CD4-positive, alpha-beta T cell treated with Interleukin-1 beta for 1 hour (primary cell): ENCODE results near the gene NHEJ1.
A peak's percentile ranks its signal among the peaks of the same experiment; 100 is the strongest.

Experiments
- DNase-seq, 2 donors: peaks; one replicate each; pipeline ENCODE4 v3.0.0-alpha.2; 2020 to 2022

NHEJ1 gene

GRCh38 chr2:219165058-219165911, 4.7 kb upstream of the NHEJ1 start:
- no peak for DNase-seq

DNA sequence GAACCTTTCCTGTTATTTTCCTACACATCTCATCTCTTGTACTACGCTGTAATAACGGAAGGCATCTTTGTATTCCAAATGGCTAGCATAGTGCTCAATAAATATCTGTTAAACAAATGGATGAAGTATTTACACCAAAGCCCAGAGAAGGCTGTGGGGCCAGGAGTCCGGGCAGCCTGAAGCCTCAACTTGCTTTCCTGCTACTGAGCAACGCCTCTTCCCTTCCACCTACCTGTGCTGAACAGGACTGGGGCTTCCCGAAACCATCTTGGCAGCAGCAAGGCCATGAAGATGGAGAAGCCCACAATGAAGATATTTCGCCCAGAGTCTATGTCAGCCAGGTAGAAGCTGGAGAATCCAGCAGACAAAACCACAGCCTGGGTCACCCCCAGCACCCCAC, 2.5 kb upstream of the NHEJ1 start:
- DNase-seq = no peak

- no peak for DNase-seq
These were observed 482 bp upstream of the NHEJ1 start for GRCh38 chr2:219161097-219161496.

DNA sequence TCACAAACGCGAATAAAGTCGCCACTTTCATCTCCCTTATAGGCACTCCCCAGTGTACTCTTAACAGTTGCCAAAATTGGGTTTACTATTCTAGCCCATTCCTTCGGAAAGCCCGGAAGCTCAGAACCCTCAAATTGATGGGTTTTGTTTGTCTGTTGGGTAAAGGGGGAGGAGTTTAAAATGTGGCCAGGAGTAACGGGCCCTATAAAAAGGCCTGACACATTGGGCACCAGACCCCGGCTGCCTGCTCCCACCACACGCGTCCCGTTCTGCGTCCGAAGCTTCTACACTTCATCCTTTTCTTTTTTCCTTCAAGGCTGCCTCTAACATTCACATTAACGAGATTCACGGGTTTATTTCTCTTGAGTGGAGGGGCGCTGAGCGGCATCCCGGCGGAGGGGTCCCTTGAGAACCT, 837 bp downstream of the NHEJ1 start:
- no peak for DNase-seq

GRCh38 chr2:219158586-219158985, 2.0 kb downstream of the NHEJ1 start:
- no peak for DNase-seq

DNA sequence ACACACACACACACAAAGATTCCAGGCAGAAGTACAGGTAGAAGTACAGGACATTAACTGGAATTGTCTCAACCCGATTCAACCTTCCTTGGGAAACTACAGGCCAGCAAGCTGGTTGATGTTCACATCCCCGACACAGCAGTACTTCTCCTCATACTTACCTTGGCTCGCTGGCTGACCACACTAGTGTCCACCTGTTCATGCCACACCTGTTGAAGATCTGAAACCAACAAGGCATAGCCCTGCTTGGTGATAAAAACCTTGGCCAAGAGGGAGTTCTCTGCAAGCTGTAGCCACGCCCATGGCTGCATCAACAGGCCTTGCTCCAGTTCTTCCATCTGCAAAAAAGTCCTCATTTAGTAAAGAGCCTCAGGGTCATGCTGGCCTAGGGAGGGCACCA, 2.6 kb downstream of the NHEJ1 start:
- DNase-seq = no peak

- DNase-seq = no peak
These were observed 3.2 kb downstream of the NHEJ1 start for GRCh38 chr2:219157396-219157795.

- DNase-seq = peak; percentile 17 to 73
These were observed 5.5 kb downstream of the NHEJ1 start for GRCh38 chr2:219155054-219155644.

DNA sequence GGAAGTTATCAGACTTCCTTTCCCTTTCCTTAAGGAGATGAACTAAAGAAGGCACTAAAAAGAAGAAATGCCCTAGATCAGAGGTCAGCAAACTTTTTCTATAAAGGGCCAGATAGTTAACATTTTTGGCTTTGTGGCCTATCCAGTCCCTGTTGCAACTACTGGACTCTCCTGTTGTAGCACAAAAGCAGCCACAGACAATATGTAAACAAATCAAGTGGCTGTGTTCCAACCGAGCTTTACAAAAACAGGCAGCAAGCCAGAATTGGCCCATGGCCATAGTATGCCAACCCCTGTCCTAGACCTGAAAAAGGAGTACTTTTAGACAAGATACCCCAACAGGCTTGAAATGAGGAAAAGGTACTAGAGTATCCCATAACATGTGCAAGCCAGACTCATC, 10.9 kb downstream of the NHEJ1 start:
- DNase-seq = no peak

DNA sequence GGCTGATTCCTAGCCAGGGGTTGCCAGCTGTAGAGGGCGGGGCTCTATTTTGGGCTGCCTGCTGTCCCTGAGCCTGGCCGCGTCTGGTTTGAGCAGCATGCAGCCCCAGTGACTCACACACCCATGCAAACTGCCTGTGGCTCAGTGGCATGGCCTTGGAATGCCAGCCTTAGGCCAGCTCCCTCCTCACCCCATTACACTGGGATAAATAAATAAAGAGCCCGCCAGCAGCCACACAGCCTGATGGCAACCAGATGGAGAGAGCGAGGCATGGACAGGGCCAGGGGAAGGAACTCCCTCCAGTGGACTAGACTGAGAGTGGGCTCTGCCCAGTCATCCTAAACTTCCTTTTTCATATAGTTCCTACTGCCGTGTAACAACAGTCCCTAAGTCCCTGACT, 18.3 kb downstream of the NHEJ1 start:
- DNase-seq = no peak

GRCh38 chr2:219140722-219141121, 19.9 kb downstream of the NHEJ1 start:
- DNase-seq = no peak

DNA sequence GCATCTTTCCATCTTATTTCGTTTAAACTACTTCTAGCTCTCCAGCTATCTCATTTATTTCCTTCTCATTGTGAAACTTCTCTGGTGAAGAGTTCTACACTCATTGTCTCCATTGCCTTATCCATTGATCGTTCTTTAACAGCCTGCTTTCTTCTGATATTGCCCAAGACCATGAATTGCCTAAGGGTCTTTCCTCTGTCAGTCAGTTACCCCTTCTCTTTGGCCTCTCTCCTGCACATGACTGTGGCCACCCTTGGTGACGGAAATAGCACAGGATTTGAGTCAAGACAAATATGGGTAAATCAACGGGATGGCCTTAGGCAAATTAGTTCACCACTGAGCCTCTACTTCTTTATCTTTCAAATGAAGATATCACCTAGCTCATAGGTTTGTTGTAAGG, 26.6 kb downstream of the NHEJ1 start:
- no peak for DNase-seq

DNA sequence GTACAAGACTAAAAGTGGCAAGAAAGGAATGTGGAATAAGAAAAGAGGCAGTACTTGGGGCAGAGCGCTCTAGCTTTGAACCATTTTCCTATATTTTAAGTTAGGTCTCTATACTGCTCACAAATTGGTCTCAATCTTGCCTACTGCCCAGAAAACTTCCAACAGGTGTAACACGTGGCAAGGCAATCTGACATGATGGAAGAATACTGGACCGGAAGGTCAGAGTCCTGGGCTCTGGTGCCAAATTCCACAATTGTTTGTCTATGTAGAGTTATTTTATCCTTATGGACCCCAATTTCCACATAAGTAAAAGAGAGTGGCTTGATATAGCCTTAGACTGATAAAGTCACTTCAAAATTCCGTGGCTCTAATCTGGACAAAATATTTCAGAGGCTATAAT, 28.9 kb downstream of the NHEJ1 start:
- no peak for DNase-seq

GRCh38 chr2:219131327-219131726, 29.3 kb downstream of the NHEJ1 start:
- DNase-seq = no peak

GRCh38 chr2:219129589-219129988, 31.0 kb downstream of the NHEJ1 start:
- no peak for DNase-seq

DNA sequence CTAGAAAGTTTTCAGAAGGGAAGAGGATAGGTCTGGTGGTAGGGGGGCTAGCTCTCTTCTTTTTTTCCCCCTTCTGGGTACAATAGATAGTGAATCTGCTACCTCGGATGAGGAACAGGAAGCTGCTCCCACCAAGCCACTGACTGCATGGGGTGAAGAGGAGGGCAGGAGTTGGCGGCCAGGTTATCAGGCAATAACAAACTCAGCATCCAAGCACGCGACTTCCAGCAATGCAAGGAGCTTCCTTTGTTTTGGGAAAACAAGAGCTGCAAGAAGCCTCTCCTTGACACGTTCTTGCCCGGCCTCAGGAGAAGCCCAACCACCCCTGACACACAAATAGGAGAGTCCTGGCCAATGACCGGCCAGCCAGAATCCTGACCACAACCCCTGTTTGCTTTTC, 32.2 kb downstream of the NHEJ1 start:
- no peak for DNase-seq

DNA sequence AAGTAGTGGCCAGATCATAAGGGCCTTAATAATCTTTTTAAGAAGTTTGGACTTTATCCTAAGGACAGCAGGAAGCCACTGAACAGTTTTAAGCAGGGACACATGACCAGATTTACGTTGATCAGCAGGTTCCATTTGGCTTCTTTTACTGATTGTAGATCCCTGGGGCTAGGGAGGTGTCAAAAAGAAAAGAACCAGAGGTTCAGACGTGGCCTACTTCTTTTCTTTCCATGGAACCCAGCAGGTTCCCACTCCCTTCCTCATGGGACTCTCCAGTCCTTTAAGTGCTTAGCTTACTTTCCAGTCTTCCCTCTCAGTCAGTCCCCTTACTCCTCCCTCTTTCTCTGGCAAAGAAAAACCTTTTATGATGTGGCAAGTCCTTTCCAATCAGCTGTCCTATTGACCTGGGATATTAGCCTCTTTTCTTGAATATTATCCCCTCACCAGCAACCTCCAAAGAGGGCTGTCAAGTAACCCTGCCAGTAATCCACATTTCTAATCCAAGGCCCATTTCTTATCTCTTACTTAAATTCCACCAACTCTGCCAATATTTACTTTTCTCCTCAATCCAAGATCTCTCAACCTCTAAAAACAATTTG, 33.5 kb downstream of the NHEJ1 start:
- no peak for DNase-seq

DNA sequence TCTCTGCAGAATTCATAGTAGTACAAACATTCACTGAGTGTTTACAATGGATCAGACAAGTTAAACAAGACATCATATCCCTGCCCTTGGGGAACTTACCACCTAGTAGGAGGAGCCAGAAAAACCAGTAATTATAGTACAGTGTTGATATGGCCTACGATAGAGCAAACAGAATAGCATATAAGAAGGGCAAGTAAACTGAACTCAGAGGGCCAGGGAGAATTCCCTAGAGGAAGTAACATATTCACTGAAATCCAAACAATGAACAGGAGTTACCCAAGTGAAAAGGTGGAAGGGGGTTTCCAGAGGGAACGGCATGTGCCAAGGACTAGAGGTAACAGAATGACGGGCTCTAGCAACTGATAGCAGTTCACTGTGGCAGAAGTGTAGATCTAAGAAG, 34.1 kb downstream of the NHEJ1 start:
- no peak for DNase-seq

DNA sequence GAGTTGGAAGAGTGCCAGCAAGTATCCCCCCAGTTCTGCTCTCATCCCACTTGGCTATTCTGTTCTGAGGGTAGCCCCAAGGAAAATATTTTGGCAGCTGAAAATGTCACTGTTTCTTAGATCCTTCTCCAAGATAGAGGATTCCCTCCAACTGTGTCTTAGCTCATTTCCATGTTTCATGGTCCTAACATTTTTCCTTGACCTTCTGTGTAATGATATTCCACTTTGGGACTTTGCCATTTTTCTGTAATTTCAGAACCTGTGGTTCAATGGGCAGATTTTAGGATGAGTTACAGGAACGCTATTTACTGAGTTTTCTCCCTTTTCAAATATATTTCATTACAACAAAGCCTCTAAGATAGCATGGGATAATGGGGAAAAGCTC, 34.7 kb downstream of the NHEJ1 start:
- DNase-seq = no peak

DNA sequence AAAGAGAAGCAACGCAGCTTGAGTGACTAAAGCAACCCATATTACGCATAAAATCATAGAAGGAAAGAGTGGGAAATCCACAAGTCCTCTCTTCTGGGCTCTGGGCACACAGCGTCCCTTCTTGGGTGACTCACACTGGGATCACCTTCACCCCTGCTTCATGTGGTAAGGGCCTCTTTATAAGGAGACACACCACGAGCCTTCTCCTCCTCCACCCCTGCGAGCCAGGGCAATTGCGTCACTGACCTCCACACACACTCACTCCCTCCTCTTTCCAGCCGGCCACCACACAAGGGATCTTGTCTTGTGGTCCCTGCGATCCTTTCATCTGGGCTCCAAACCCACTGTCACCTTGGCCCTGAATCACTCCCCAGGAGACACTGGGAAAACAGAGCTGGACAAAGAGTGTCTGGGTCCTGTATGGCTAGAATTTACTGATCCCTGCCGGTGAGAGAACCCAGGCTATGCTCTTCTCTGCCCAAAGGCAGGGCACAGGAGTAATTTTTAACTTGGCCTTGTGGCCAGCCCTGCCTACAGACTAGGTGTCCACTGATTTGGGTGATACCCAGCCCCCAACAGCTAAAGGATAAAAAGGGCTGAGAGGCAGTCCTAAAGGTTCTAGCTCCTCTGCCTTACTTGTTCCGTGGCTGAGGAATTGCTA, 35.3 kb downstream of the NHEJ1 start:
- no peak for DNase-seq

DNA sequence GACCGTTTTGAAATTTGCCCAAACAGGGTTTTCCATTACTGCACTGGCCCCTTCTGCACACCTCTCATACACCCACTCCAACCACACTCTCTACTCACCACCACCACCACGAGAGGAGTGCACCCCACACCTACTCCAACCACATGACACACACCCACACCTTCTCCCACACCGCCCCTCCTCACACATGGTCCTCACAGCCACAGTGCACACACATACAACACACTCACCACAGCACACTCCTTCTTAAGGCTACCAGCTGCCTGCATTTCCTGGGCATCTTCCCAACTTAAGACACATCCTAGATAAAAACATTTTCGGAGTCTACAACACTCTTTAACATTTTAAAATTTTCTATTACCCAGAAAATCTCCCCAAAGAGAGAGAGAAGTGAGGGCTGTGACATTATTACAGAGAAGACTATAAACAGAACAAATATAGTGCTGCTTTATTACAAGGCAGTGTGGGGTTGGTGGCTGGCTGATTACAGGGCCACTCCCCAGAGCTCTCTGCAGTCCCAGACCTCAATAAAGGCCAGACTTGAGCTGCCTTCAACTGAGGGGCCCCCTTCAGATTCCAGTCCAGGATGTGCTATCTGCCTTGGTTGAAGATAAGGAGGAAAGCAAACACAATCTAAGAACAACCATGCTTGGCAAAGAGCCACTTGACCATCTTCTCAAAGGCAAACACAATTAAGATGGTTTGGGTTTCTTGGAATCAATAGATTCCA, 36.1 kb downstream of the NHEJ1 start:
- DNase-seq = peak; percentile 17 to 26

- no peak for DNase-seq
These were observed 37.1 kb downstream of the NHEJ1 start for GRCh38 chr2:219123356-219124135.
